HepG2 (cell line): ENCODE data around the gene UTS2R. TPM values are rescaled to one million over a fixed set of nuclear protein-coding genes. Genes with fewer than 3 reads are reported as not detected.

Experiments
- ARID2 ChIP-seq: sonication (generic); formaldehyde crosslinking; IDR thresholded peaks from 2 replicates; pipeline ENCODE4 v1.8.1; 2022; ENCODE audit warnings: mild to moderate bottlenecking, missing genetic modification reagents, borderline replicate concordance
- GTF3A ChIP-seq: sonication (generic); formaldehyde crosslinking; conservative IDR thresholded peaks from 2 replicates; pipeline ENCODE4 v1.4.0; 2020; ENCODE audit warnings: mild to moderate bottlenecking, missing genetic modification reagents
- HOXA5 ChIP-seq: sonication (generic); formaldehyde crosslinking; IDR thresholded peaks from 2 replicates; pipeline ENCODE4 v1.4.0; 2020; ENCODE audit warnings: missing genetic modification reagents
- KLF16 ChIP-seq, 2 experiments: sonication (generic) in 1 of 2; formaldehyde crosslinking in 1 of 2; IDR thresholded peaks; 2 replicates each; pipeline versions ENCODE4 v1.6.1 to v1.8.0; 2016 to 2023; ENCODE audit warnings: missing genetic modification reagents in 2 of 2, missing compliant biosample characterization in 1 of 2
- NR3C1 ChIP-seq: sonication (generic); formaldehyde crosslinking; IDR thresholded peaks from 2 replicates; pipeline ENCODE4 v1.4.0; 2020; ENCODE audit warnings: missing genetic modification reagents
- SATB2 ChIP-seq: sonication (generic); formaldehyde crosslinking; IDR thresholded peaks from 2 replicates; pipeline ENCODE4 v1.5.0; 2020; ENCODE audit warnings: missing genetic modification reagents
- SKIL ChIP-seq: sonication (generic); formaldehyde crosslinking; IDR thresholded peaks from 2 replicates; pipeline ENCODE4 v1.8.0; 2022; ENCODE audit warnings: missing genetic modification reagents, mild to moderate bottlenecking, moderate library complexity, borderline replicate concordance
- SMAD3 ChIP-seq: sonication (generic); formaldehyde crosslinking; IDR thresholded peaks from 2 replicates; pipeline ENCODE4 v1.4.0; 2020; ENCODE audit warnings: missing genetic modification reagents
- SSRP1 ChIP-seq: IDR thresholded peaks from 2 replicates; pipeline ENCODE4 v1.6.1; 2016; ENCODE audit warnings: control low read depth
- TIGD3 ChIP-seq: sonication (generic); formaldehyde crosslinking; IDR thresholded peaks from 2 replicates; pipeline ENCODE4 v1.5.1; 2020; ENCODE audit warnings: mild to moderate bottlenecking, missing genetic modification reagents, borderline replicate concordance
- ZNF10 ChIP-seq: sonication (generic); formaldehyde crosslinking; IDR thresholded peaks from 2 replicates; pipeline ENCODE4 v1.4.0; 2020; ENCODE audit warnings: mild to moderate bottlenecking, low read depth, missing genetic modification reagents, borderline replicate concordance
- ZNF441 ChIP-seq: sonication (generic); formaldehyde crosslinking; IDR thresholded peaks from 2 replicates; pipeline ENCODE4 v1.7.0; 2021; ENCODE audit warnings: missing genetic modification reagents, borderline replicate concordance
- ZNF614 ChIP-seq: IDR thresholded peaks from 2 replicates; pipeline ENCODE4 v1.6.1; 2018; ENCODE audit warnings: missing biosample characterization, missing genetic modification reagents, inconsistent platforms, borderline replicate concordance
- polyA plus RNA-seq, 8 experiments: library from polyadenylated mRNA; depleted of rRNA in 3 of 8; stranded (reverse) in 7 of 8; unstranded in 1 of 8; fragments of >200 nt; fragmentation: Illumina TruSeq in 4 of 8; extraction: Trizol in 4 of 8; gene quantifications; 2 replicates each; pipeline versions ENCODE4 v1.2.1 to v1.2.3, GENCODE V29; 2011 to 2016; ENCODE audit warnings: low read depth in 4 of 8, missing spikeins in 1 of 8, mixed read lengths in 1 of 8; ENCODE audit not compliant: insufficient read depth in 1 of 8
- total RNA-seq, 5 experiments: library from RNA; depleted of rRNA; stranded (reverse); fragments of >200 nt; fragmentation: Illumina TruSeq; extraction: Trizol; gene quantifications; 2 replicates each; pipeline ENCODE4 v1.2.3, GENCODE V29; 2016; ENCODE audit warnings: low read depth in 1 of 5
- TF ChIP-seq, protein P1 (sequence below): sonication (generic); formaldehyde crosslinking; IDR thresholded peaks from 2 replicates; pipeline ENCODE4 v1.4.0; 2020; ENCODE audit warnings: missing genetic modification reagents, borderline replicate concordance
- TF ChIP-seq, protein P2 (sequence below), 2 experiments: sonication (generic) in 1 of 2; formaldehyde crosslinking in 1 of 2; IDR thresholded peaks; 2 replicates each; pipeline versions ENCODE4 v1.6.1 to v1.9.0; 2014 to 2022; ENCODE audit warnings: antibody characterized with exemption in 1 of 2, borderline replicate concordance in 1 of 2, inconsistent platforms in 1 of 2, low read depth in 1 of 2, missing genetic modification reagents in 1 of 2

The UTS2R gene
- total and polyA plus RNA-seq, 2 of the 13 experiments (the other 11 are each of a cell fraction or from before 2014, with no cell fraction given): 0.13 to 0.15 TPM

- TF ChIP-seq, protein P1, sequence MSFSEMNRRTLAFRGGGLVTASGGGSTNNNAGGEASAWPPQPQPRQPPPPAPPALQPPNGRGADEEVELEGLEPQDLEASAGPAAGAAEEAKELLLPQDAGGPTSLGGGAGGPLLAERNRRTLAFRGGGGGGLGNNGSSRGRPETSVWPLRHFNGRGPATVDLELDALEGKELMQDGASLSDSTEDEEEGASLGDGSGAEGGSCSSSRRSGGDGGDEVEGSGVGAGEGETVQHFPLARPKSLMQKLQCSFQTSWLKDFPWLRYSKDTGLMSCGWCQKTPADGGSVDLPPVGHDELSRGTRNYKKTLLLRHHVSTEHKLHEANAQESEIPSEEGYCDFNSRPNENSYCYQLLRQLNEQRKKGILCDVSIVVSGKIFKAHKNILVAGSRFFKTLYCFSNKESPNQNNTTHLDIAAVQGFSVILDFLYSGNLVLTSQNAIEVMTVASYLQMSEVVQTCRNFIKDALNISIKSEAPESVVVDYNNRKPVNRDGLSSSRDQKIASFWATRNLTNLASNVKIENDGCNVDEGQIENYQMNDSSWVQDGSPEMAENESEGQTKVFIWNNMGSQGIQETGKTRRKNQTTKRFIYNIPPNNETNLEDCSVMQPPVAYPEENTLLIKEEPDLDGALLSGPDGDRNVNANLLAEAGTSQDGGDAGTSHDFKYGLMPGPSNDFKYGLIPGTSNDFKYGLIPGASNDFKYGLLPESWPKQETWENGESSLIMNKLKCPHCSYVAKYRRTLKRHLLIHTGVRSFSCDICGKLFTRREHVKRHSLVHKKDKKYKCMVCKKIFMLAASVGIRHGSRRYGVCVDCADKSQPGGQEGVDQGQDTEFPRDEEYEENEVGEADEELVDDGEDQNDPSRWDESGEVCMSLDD (CRISPR knock-in tag): peak; percentile 6; the same call in 1 of the 2 replicates
- TF ChIP-seq ZNF614: peak; percentile 32; the same call in 1 of the 2 replicates
- TF ChIP-seq NR3C1 (CRISPR knock-in tag): no peak
- TF ChIP-seq SATB2 (CRISPR knock-in tag): no peak
- peak; percentile 70 for TF ChIP-seq SKIL (CRISPR knock-in tag)
- no peak; the same call in 1 of the 2 replicates for TF ChIP-seq SSRP1 (CRISPR knock-in tag)
- peak; percentile 69; the same call in 1 of the 2 replicates for TF ChIP-seq ZNF441 (CRISPR knock-in tag)
- no peak for TF ChIP-seq HOXA5
- no peak for TF ChIP-seq ARID2 (CRISPR knock-in tag)
- TF ChIP-seq KLF16 (CRISPR knock-in tag; IDR thresholded peaks at IDR 0.05): no peak
- TF ChIP-seq, protein P2, sequence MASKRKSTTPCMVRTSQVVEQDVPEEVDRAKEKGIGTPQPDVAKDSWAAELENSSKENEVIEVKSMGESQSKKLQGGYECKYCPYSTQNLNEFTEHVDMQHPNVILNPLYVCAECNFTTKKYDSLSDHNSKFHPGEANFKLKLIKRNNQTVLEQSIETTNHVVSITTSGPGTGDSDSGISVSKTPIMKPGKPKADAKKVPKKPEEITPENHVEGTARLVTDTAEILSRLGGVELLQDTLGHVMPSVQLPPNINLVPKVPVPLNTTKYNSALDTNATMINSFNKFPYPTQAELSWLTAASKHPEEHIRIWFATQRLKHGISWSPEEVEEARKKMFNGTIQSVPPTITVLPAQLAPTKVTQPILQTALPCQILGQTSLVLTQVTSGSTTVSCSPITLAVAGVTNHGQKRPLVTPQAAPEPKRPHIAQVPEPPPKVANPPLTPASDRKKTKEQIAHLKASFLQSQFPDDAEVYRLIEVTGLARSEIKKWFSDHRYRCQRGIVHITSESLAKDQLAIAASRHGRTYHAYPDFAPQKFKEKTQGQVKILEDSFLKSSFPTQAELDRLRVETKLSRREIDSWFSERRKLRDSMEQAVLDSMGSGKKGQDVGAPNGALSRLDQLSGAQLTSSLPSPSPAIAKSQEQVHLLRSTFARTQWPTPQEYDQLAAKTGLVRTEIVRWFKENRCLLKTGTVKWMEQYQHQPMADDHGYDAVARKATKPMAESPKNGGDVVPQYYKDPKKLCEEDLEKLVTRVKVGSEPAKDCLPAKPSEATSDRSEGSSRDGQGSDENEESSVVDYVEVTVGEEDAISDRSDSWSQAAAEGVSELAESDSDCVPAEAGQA (IDR thresholded peaks at IDR 0.05; ENCODE audit: low read depth): 0 out of 2 replicates have a peak, but pooled peaks have one; percentile 66
- TF ChIP-seq, protein P2 (CRISPR knock-in tag; IDR thresholded peaks at IDR 0.05; ENCODE audit: borderline replicate concordance): no peak
- TF ChIP-seq ZNF10 (CRISPR knock-in tag): no peak
- peak; percentile 85; the same call in 1 of the 2 replicates for TF ChIP-seq GTF3A (CRISPR knock-in tag)
- no peak for TF ChIP-seq SMAD3
- no peak for TF ChIP-seq TIGD3 (CRISPR knock-in tag)
Measured at GRCh38 chr17:82330322-82331239, 41.0 kb upstream of the UTS2R start (continued).
